ENCODE data around the gene DMD.

Gene DMD

DNA sequence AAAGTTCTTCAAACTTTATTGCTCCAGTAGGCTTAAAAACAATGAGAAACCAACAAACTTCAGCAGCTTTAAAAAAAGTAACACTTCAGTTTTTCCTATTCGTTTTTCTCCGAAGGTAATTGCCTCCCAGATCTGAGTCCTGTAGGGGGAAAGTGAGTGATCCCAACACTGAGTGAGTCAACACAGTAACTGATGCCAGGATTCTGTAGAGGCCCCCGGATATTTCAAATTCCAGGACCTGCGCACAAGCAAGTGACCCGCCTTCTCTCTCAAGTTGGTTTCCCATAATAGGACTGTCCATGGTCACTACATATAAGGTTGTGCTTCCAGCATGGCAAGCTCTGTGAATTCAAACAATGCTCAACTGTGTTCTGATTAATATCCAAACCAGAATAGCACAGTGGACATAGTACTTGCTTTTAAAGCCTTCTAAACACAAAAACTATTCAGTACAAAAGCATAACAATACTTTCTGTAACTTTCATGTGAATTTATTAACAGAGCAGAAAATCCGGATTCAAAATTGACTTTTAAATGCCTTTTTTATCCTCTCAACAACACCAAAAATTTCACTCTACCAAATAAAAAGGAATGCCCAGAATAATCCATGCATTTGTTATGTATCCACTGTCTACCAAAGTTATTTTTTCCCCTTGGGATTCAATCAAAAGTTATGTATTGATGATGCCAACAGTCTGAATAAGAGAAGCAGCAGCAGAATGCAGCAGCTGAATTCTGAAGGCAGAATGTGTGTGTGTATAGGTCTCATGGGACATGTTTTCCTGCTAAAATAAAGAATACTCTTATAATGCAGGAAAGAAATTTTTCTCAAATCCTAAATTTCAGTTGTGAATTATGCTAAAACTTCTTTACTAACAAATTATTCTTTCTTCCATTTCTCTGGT, at the start of gene DMD:
TSS of gene DMD (minus strand) at position 194 of the 905 bp plus-strand sequence. CDS start 237 bp downstream, outside the sequence.
- TF ChIP-seq, protein P1, sequence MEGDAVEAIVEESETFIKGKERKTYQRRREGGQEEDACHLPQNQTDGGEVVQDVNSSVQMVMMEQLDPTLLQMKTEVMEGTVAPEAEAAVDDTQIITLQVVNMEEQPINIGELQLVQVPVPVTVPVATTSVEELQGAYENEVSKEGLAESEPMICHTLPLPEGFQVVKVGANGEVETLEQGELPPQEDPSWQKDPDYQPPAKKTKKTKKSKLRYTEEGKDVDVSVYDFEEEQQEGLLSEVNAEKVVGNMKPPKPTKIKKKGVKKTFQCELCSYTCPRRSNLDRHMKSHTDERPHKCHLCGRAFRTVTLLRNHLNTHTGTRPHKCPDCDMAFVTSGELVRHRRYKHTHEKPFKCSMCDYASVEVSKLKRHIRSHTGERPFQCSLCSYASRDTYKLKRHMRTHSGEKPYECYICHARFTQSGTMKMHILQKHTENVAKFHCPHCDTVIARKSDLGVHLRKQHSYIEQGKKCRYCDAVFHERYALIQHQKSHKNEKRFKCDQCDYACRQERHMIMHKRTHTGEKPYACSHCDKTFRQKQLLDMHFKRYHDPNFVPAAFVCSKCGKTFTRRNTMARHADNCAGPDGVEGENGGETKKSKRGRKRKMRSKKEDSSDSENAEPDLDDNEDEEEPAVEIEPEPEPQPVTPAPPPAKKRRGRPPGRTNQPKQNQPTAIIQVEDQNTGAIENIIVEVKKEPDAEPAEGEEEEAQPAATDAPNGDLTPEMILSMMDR (IDR thresholded peaks at IDR 0.05): no peak
- DNase-seq (ENCODE audit: low spot score): peak; percentile 78
- peak within 1 kb of the TSS; percentile 29 to 56 for H3K27ac ChIP-seq

DNA sequence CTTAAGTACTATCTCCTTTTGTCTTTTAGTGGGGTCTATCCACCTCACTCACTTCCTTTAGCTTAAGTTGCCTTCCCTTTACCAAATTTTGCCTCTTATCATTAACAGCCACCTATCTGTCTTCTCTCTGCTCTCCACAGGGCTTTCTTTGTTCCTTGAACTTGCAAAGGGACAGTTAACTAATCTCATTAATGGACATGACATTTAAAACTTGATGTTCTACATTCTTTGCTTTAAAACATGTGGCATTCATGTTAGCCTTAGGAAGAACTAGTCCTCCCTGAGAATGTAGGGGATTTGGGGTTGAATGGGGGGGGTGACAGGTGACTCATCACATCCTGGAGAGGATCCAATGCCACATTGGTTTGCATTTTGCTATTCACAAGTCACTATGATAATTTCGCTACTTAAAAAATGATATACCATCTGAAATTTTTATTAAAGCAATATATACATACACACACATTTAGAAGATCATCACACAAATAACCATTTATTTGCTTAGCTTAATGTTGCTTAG, 41.0 kb upstream of the DMD start:
- H3K4me3 ChIP-seq: no peak overlapping the region
- no peak overlapping the region for H3K27ac ChIP-seq
- TF ChIP-seq, protein P1 (IDR thresholded peaks at IDR 0.05): no peak
- no peak for DNase-seq (ENCODE audit: low spot score)

More for the DNA sequence above, at the start of gene DMD:
- H3K4me3 ChIP-seq: peak within 1 kb of the TSS; percentile 60

DNA sequence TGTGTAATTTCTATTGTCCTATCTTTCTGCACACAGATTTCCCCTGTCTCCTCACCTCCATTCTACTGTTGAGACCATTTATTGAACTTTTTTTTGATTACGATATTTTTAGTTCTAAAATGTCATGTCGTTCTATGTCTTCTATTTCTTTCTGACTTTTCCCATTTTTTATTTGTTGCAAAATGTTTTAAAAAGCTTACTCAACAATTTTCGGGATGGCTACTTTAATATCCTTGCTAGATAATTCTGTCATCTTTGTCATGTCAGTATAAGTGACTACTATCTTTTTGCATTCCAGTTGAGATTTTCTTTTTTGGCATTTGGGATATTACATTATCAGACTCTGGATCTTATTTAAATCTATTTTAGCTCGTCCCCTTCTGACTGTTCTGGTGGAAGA, 7.5 kb upstream of the DMD start:
- TF ChIP-seq, protein P1 (IDR thresholded peaks at IDR 0.05): no peak
- DNase-seq (ENCODE audit: low spot score): no peak
- no peak overlapping the region for H3K27ac ChIP-seq
- H3K4me3 ChIP-seq: no peak overlapping the region

DNA sequence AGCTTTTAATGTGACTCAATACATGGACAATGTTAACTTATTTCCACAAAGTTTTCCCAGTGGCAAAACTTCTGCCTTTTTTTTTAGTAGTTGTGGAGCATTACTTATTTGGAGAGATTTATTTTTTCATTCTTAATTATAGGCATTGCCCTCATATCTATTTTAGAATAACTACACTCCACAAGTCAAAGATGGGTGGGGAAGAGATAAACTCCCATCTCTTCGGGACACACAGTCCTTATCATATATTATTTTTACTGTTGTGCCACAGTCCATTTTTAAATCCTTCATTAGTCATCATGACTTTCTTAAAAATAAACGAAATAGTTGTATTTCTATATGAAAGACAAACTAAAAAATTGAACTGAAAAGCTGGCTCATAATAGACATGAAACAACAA, 1.2 kb downstream of the DMD start:
- peak overlapping the region; percentile 60 for H3K4me3 ChIP-seq

DNA sequence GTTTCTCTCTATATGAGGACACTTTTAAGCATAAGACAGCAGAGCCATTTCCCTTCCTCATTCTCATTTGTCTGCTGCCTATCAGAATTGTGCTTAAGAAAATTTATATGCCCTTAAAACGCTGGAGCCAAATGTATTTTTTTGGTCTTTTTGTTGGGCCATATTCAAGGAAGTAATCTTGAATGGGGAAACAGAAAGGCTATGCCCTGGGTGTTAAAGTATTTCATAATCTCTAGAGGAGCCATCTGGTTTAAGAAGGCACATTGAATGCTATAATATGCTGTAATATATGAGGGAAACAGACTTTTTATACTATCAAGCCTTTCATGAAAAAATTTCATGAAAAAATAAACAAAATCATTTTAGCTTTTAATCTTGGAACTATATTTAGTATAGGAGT, 4.3 kb downstream of the DMD start:
- peak overlapping the region; percentile 60 for H3K4me3 ChIP-seq
- H3K27ac ChIP-seq: peak overlapping the region in 1 of 2 donors; percentile 48
- DNase-seq (ENCODE audit: low spot score): no peak
- TF ChIP-seq, protein P1 (IDR thresholded peaks at IDR 0.05): no peak

More for the DNA sequence above, 1.2 kb downstream of the DMD start:
- TF ChIP-seq, protein P1 (IDR thresholded peaks at IDR 0.05): no peak
- H3K27ac ChIP-seq: peak overlapping the region; percentile 29 to 56
- no peak for DNase-seq (ENCODE audit: low spot score)

DNA sequence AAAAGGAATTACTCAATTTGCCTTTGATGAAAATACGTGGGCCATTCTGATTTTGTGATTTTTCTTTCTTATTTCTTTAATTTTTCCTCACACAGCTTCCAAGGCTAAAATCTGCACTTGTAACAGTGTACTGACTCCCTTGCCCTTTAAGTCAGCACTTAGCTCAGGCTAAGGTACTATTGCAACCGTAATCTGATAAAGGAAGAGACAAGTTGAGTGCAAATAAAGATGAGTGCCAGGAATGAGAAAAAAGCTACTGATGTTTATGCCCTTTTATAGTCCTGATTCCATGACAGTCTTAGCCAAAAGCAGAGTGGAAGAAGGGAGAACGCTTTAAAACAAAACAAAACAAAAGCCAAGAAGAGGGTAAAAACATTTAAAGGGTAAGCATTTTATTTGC, 6.0 kb downstream of the DMD start:
- Histone ChIP-seq H3K27ac (peak overlapping the region in 1 of 2 donors; percentile 13), H3K4me3 (peak overlapping the region; percentile 48)
- DNase-seq (ENCODE audit: low spot score): no peak
- TF ChIP-seq, protein P1 (IDR thresholded peaks at IDR 0.05): no peak
